Heart left ventricle (tissue), 16 donors: Measurements from ENCODE around the gene LHFPL2. TPM values are rescaled to one million over a fixed set of nuclear protein-coding genes. Genes with fewer than 3 reads are reported as not detected.
A peak's percentile ranks its signal among the peaks of the same experiment; 100 is the strongest.

Experiments
- ATAC-seq, 4 donors: fragments of 200-7000 bp; cut with Tn5 transposase; one replicate each; pipeline ENCODE4 v1.9.1; 2020 to 2022; ENCODE audit warnings: moderate library complexity in 4 of 4, mild to moderate bottlenecking in 3 of 4, moderate number of reproducible peaks in 1 of 4
- DNase-seq, 5 donors: peaks; one replicate each; pipeline ENCODE4 v3.0.0-alpha.2; 2020
- H3K27ac ChIP-seq, 12 donors: fragments of 200-600 bp; sonication (generic) in 4 of 12; one replicate each; pipeline versions ENCODE4 v1.5.0 to v1.8.0; 2016 to 2022; ENCODE audit warnings: mild to moderate bottlenecking in 2 of 12
- H3K27me3 ChIP-seq, 9 donors: fragments of 200-600 bp; sonication (generic) in 2 of 9; one replicate each; pipeline versions ENCODE4 v1.5.1 to v1.8.0; 2016 to 2022; ENCODE audit warnings: mild to moderate bottlenecking in 3 of 9
- H3K36me3 ChIP-seq, 9 donors: fragments of 200-600 bp; sonication (generic) in 2 of 9; one replicate each; pipeline versions ENCODE4 v1.5.0 to v1.8.0; 2018 to 2022; ENCODE audit warnings: mild to moderate bottlenecking in 2 of 9
- H3K4me1 ChIP-seq, 12 donors: fragments of 200-600 bp; sonication (generic) in 4 of 12; one replicate each; pipeline versions ENCODE4 v1.5.0 to v1.8.0; 2016 to 2022; ENCODE audit warnings: mild to moderate bottlenecking in 3 of 12
- H3K4me3 ChIP-seq, 12 donors: fragments of 200-600 bp; sonication (generic) in 4 of 12; one replicate each; pipeline versions ENCODE4 v1.5.0 to v1.8.0; 2017 to 2022; ENCODE audit warnings: mild to moderate bottlenecking in 9 of 12, moderate library complexity in 4 of 12
- H3K9me3 ChIP-seq, 12 donors: fragments of 200-600 bp; sonication (generic) in 4 of 12; one replicate each; pipeline versions ENCODE4 v1.5.0 to v1.8.0; 2016 to 2022; ENCODE audit warnings: mild to moderate bottlenecking in 1 of 12
- CTCF ChIP-seq, 12 donors: fragments of 200-600 bp; sonication (generic) in 4 of 12; IDR thresholded peaks; one replicate each; pipeline versions ENCODE4 v1.5.0 to v1.8.0; 2018 to 2022; ENCODE audit warnings: antibody characterized with exemption in 12 of 12, mild to moderate bottlenecking in 5 of 12
- POLR2A ChIP-seq, 2 donors: fragments of 450-650 bp; IDR thresholded peaks; one replicate each; pipeline ENCODE4 v1.6.1; 2017; ENCODE audit warnings: antibody characterized with exemption in 2 of 2, mild to moderate bottlenecking in 2 of 2, moderate library complexity in 2 of 2
- WGBS, 4 donors: extraction: QIAGEN DNeasy Blood & Tissue Kit in 2 of 4; methylation state at CpG; one replicate each; pipeline versions ENCODE4 v1.1.5 to v1.1.7; 2013 to 2018; 5-methylcytosine and 5-hydroxymethylcytosine counted together
- intact Hi-C, 10 donors: fragments of 100-400 bp; cut with DNase I; formaldehyde crosslinking; loops; one replicate each; pipeline versions ENCODE4 v1.11.1 to v1.14.2; 2022
- polyA plus RNA-seq, 2 donors: library from polyadenylated mRNA; stranded (reverse); fragments of 200-250 nt; gene quantifications; one replicate each; pipeline ENCODE4 v1.2.3, GENCODE V29; 2013
- total RNA-seq, 9 donors: library from RNA; depleted of rRNA in 2 of 9; stranded (reverse); fragments of >200 nt in 2 of 9; fragmentation: NEBNext Ultra II Directional in 3 of 9; extraction: Animal tissue kit (Norgen Biotek cat#: 25700) in 3 of 9; gene quantifications; one replicate each; pipeline versions ENCODE4 v1.1.0 to v1.2.4, GENCODE V29; 2016 to 2023
- donor health status: ischemic (EF 13 %, LVEDD 7.1; RV severe dilation, severe dysfunction).
- donor health status: healthy with polysubstance abuse.
- donor health status: DM: no; HTN: yes; CAD: no.
- donor health status: DM: no; HTN: no; CAD: no.
- donor health status: ischemic (EF 25% LVEDD 6.9; RV normal size, moderate dysfunction).
- donor health status: ischemic (EF 25% LVEDD 5.7; RV mildly dilated, moderate dysfunction).
- donor health status: healthy.
- donor health status: DM: yes; HTN: yes; CAD: no.
- donor health status: ischemic (EF 35%, LVEDD 5.7; RV mildly dilated, moderate dysfunction).
- donor health status: nonischemic (EF 11% LVEDD 7.7; RV severe dilation, severe dysfunction).
- donor health status: DM: yes; HTN: yes; CAD: no.
- donor health status: PGD.
- donor health status: ischemic (EF 29% LVEDD 5.4; RV normal size, mild dysfunction).
- donor health status: nonischemic (EF 23%, LVEDD 6.1; RV moderate dilation, normal function).

Gene LHFPL2
- total and polyA plus RNA-seq, 11 donors = 1.8 to 35.6 (median 10.1) TPM

- H3K27ac ChIP-seq = no peak overlapping the region
- no peak overlapping the region for H3K4me3 ChIP-seq
- intact Hi-C loops = no loop called here
- H3K9me3 ChIP-seq = no peaks in the 10 kb centered on the region
- H3K4me1 ChIP-seq = peaks cover 0 to 26% (median 9%) of the 10 kb centered on the region in 12 donors
- TF ChIP-seq CTCF (IDR thresholded peaks at IDR 0.05) (no peak), POLR2A (IDR thresholded peaks at IDR 0.05) (no peak)
- no peaks in the 10 kb centered on the region for H3K36me3 ChIP-seq
- DNase-seq = no peak
- no peaks in the 10 kb centered on the region for H3K27me3 ChIP-seq
- no peak for ATAC-seq
- WGBS, 4 donors = 95 to 98% (median 96%) methylated on average over 1 of the region's 1 CpG
Measured at GRCh38 chr5:78661691-78662090, 13.1 kb upstream of the LHFPL2 start.

- WGBS, 4 donors = 94 to 96% (median 96%) methylated on average over 1 of the region's 1 CpG
- H3K27me3 ChIP-seq = no peaks in the 10 kb centered on the region
- intact Hi-C loops = no loop called here
- no peak for TF ChIP-seq POLR2A (IDR thresholded peaks at IDR 0.05)
- TF ChIP-seq CTCF (IDR thresholded peaks at IDR 0.05) = no peak
- H3K36me3 ChIP-seq = no peaks in the 10 kb centered on the region
- H3K4me3 ChIP-seq = no peak overlapping the region
- DNase-seq (no peak), ATAC-seq (no peak)
- no peaks in the 10 kb centered on the region for H3K9me3 ChIP-seq
- H3K27ac ChIP-seq = no peak overlapping the region
- H3K4me1 ChIP-seq = peaks cover 0 to 26% (median 9%) of the 10 kb centered on the region in 12 donors
Measured at GRCh38 chr5:78661044-78661443, 12.5 kb upstream of the LHFPL2 start.

GRCh38 chr5:78660401-78660800, 11.8 kb upstream of the LHFPL2 start:
- H3K4me3 ChIP-seq = no peak overlapping the region
- TF ChIP-seq CTCF (IDR thresholded peaks at IDR 0.05) (no peak), POLR2A (IDR thresholded peaks at IDR 0.05) (no peak)
- intact Hi-C loops = no loop called here
- H3K27ac ChIP-seq = peak overlapping the region in 1 of 12 donors; percentile 15
- H3K4me1 ChIP-seq = peaks cover 0 to 26% (median 9%) of the 10 kb centered on the region in 12 donors
- no peak for DNase-seq
- 39 to 61% (median 42%) methylated on average over 1 of the region's 1 CpG for WGBS, 4 donors
- H3K9me3 ChIP-seq = no peaks in the 10 kb centered on the region
- H3K27me3 ChIP-seq = no peaks in the 10 kb centered on the region
- ATAC-seq = no peak
- H3K36me3 ChIP-seq = no peaks in the 10 kb centered on the region

- ATAC-seq = peak in 1 of 4 donors; percentile 38
- intact Hi-C loops = loop anchor here in 1 of 10 donors (10.0 kb wide), 1 partner anchor 245 kb away; no protein-coding TSS in a partner anchor
Measured at GRCh38 chr5:78659714-78660113, 11.1 kb upstream of the LHFPL2 start.

More at GRCh38 chr5:78659714-78660113, 11.1 kb upstream of the LHFPL2 start:
- no peaks in the 10 kb centered on the region for H3K9me3 ChIP-seq
- peaks cover 0 to 26% (median 9%) of the 10 kb centered on the region in 12 donors for H3K4me1 ChIP-seq
- peak overlapping the region in 7 of 12 donors; percentile 2 to 63 (median 29) for H3K27ac ChIP-seq
- no peaks in the 10 kb centered on the region for H3K27me3 ChIP-seq
- no peak overlapping the region for H3K4me3 ChIP-seq
- DNase-seq = no peak
- no peak for TF ChIP-seq POLR2A (IDR thresholded peaks at IDR 0.05)
- TF ChIP-seq CTCF (IDR thresholded peaks at IDR 0.05) = no peak
- H3K36me3 ChIP-seq = no peaks in the 10 kb centered on the region
- 16 to 37% (median 27%) methylated on average over 3 of the region's 3 CpGs for WGBS, 4 donors
